Endothelial cell of umbilical vein (primary cell): ENCODE results near the gene PSMC4. TPM values are rescaled to one million over a fixed set of nuclear protein-coding genes. Genes with fewer than 3 reads are reported as not detected.

Experiments
- BruUV-seq: library from RNA; stranded (reverse); fragments of 400-500 nt; replicated peaks from 2 replicates; lab custom pipeline; 2021; lab: Mats Ljungman, UMichigan
- CTCF ChIA-PET: fragments of 300-600, 350-600 bp; sonication (Branson Sonifier 250); formaldehyde crosslinking; loops from one replicate; lab custom pipeline; 2021; ENCODE audit warnings: antibody characterized with exemption, inconsistent platforms; lab: Charles Lee
- POLR2A ChIA-PET: fragments of 300-600, 350-600 bp; sonication (Branson Sonifier 250); formaldehyde crosslinking; loops from one replicate; lab custom pipeline; 2021; ENCODE audit warnings: antibody characterized with exemption, inconsistent platforms; lab: Charles Lee
- DNase-seq: peaks from one replicate; pipeline ENCODE4 v3.0.0-alpha.2; 2011; ENCODE audit warnings: low read depth, low spot score
- FAIRE-seq: peaks from 2 replicates; lab custom pipeline; 2011; peaks lifted over from hg19 to GRCh38; lab: Jason Lieb, UNC
- H2AFZ ChIP-seq: 2 replicates; pipeline ENCODE4 v1.6.0; 2012; ENCODE audit warnings: low read depth, low read length, control low read depth, inconsistent platforms
- H3K27ac ChIP-seq: 2 replicates; pipeline ENCODE4 v1.5.1; 2011; ENCODE audit warnings: low read depth, mild to moderate bottlenecking, control low read depth, low read length, moderate library complexity; ENCODE audit not compliant: insufficient read depth
- H3K27me3 ChIP-seq, 2 experiments: 2 replicates each; pipeline versions ENCODE4 v1.6.0 to v1.6.1; 2011; ENCODE audit warnings: low read length in 2 of 2, mixed read lengths in 1 of 2; ENCODE audit not compliant: control insufficient read depth in 2 of 2, insufficient read depth in 2 of 2
- H3K36me3 ChIP-seq, 2 experiments: 2 replicates in 1 of 2; 3 replicates in 1 of 2; pipeline ENCODE4 v1.5.1; 2011; ENCODE audit warnings: low read length in 2 of 2, mild to moderate bottlenecking in 1 of 2, moderate library complexity in 1 of 2; ENCODE audit not compliant: control insufficient read depth in 2 of 2, insufficient read depth in 2 of 2; ENCODE audit errors: extremely low read depth in 1 of 2
- H3K4me1 ChIP-seq: 3 replicates; pipeline ENCODE4 v1.5.1; 2011; ENCODE audit warnings: mild to moderate bottlenecking, low read length; ENCODE audit not compliant: control insufficient read depth, insufficient read depth; ENCODE audit errors: extremely low read depth
- H3K4me2 ChIP-seq: 2 replicates; pipeline ENCODE4 v1.6.1; 2011; ENCODE audit warnings: low read length, control low read depth, mixed read lengths; ENCODE audit not compliant: insufficient read depth
- H3K4me3 ChIP-seq, 3 experiments: fragments of 200-600 bp in 1 of 3; sonication (generic), shearing (Covaris generic) in 1 of 3; replicated peaks in 1 of 3; 2 replicates each; pipeline ENCODE4 v1.5.1; 2011 to 2016; ENCODE audit warnings: control low read depth in 3 of 3, low read length in 3 of 3, mild to moderate bottlenecking in 2 of 3, inconsistent platforms in 1 of 3, low read depth in 1 of 3, moderate library complexity in 1 of 3; ENCODE audit not compliant: insufficient read depth in 1 of 3
- H3K79me2 ChIP-seq: 2 replicates; pipeline ENCODE4 v1.6.0; 2012; ENCODE audit warnings: low read length, inconsistent platforms; ENCODE audit not compliant: control insufficient read depth, insufficient read depth
- H3K9ac ChIP-seq: replicated peaks from 2 replicates; pipeline ENCODE3; 2011; ENCODE audit warnings: low read length, control low read depth; ENCODE audit not compliant: insufficient read depth; ENCODE audit errors: extremely low read depth
- H3K9me1 ChIP-seq: replicated peaks from 3 replicates; pipeline ENCODE4 v1.6.0; 2011; ENCODE audit warnings: mild to moderate bottlenecking, low read length; ENCODE audit not compliant: control insufficient read depth, insufficient read depth; ENCODE audit errors: extremely low read depth
- H3K9me3 ChIP-seq: replicated peaks from 2 replicates; pipeline ENCODE4 v1.5.1; 2012; ENCODE audit warnings: low read length, inconsistent platforms; ENCODE audit not compliant: control insufficient read depth, insufficient read depth
- H4K20me1 ChIP-seq: replicated peaks from 2 replicates; pipeline ENCODE3; 2011; ENCODE audit warnings: mild to moderate bottlenecking, low read length; ENCODE audit not compliant: control insufficient read depth, insufficient read depth; ENCODE audit errors: extremely low read depth
- CTCF ChIP-seq, 2 donors: IDR thresholded peaks; 1 replicate in 1 of 2; 2 replicates in 1 of 2; pipeline ENCODE4 v1.5.1; 2011; ENCODE audit warnings: low read length in 2 of 2, mild to moderate bottlenecking in 2 of 2, moderate library complexity in 2 of 2, control low read depth in 1 of 2, inconsistent platforms in 1 of 2, low read depth in 1 of 2; ENCODE audit not compliant: insufficient read depth in 1 of 2; ENCODE audit errors: extremely low read depth in 1 of 2
- EZH2 ChIP-seq: IDR thresholded peaks from 2 replicates; pipeline ENCODE4 v1.6.1; 2012; ENCODE audit warnings: borderline replicate concordance, low read depth, mild to moderate bottlenecking, moderate library complexity, low read length, inconsistent platforms; ENCODE audit not compliant: severe bottlenecking
- FOS ChIP-seq: IDR thresholded peaks from 2 replicates; pipeline ENCODE4 v1.6.1; 2011; ENCODE audit warnings: mild to moderate bottlenecking, low read length, moderate library complexity, borderline replicate concordance; ENCODE audit not compliant: insufficient read depth
- GATA2 ChIP-seq: IDR thresholded peaks from 2 replicates; pipeline ENCODE4 v1.7.0; 2011; ENCODE audit warnings: low read depth, mild to moderate bottlenecking, moderate library complexity, mixed read lengths, low read length; ENCODE audit not compliant: insufficient read length, insufficient read depth
- JUN ChIP-seq: IDR thresholded peaks from 2 replicates; pipeline ENCODE4 v1.6.1; 2011; ENCODE audit warnings: borderline replicate concordance, low read depth; ENCODE audit not compliant: insufficient read length, insufficient read depth
- MAX ChIP-seq: IDR thresholded peaks from 2 replicates; pipeline ENCODE4 v1.6.1; 2011; ENCODE audit not compliant: insufficient read depth, insufficient read length
- MYC ChIP-seq: IDR thresholded peaks from one replicate; pipeline ENCODE4 v1.6.1; 2011; ENCODE audit warnings: mild to moderate bottlenecking, low read depth, low read length
- POLR2A ChIP-seq: IDR thresholded peaks from 2 replicates; pipeline ENCODE4 v1.6.1; 2012; ENCODE audit warnings: low read depth, mild to moderate bottlenecking, control low read depth, low read length
- POLR2AphosphoS5 ChIP-seq: IDR thresholded peaks from 2 replicates; pipeline ENCODE4 v1.6.1; 2012; ENCODE audit warnings: low read depth, mild to moderate bottlenecking, control low read depth, low read length, moderate library complexity; ENCODE audit not compliant: insufficient read depth
- dilution Hi-C: fragments of 300-500 bp; cut with MboI; formaldehyde crosslinking; loops from one replicate; pipeline ENCODE4 v1.15.0; 2019; ENCODE audit warnings: low sequenced_read_pairs; ENCODE audit not compliant: extremely low pct_ligation_motif_present
- intact Hi-C: fragments of 100-400 bp; cut with micrococcal nuclease; formaldehyde crosslinking; loops from one replicate; pipeline ENCODE4 v1.10.0; 2022
- polyA plus RNA-seq, 4 experiments: library from polyadenylated mRNA; depleted of rRNA in 3 of 4; stranded (reverse) in 3 of 4; unstranded in 1 of 4; fragments of >200 nt; gene quantifications; 2 replicates each; pipeline versions ENCODE4 v1.2.1 to v1.2.3, GENCODE V29; 2011 to 2012; ENCODE audit warnings: missing spikeins in 1 of 4
- total RNA-seq: library from RNA; stranded (reverse); gene quantifications from 2 replicates; pipeline ENCODE4 v1.2.3, GENCODE V29; 2021

The PSMC4 gene
- total and polyA plus RNA-seq, 2 donors (not counting 3 experiments of a cell fraction or from before 2014, with no cell fraction given), result 110 to 114 TPM

DNA sequence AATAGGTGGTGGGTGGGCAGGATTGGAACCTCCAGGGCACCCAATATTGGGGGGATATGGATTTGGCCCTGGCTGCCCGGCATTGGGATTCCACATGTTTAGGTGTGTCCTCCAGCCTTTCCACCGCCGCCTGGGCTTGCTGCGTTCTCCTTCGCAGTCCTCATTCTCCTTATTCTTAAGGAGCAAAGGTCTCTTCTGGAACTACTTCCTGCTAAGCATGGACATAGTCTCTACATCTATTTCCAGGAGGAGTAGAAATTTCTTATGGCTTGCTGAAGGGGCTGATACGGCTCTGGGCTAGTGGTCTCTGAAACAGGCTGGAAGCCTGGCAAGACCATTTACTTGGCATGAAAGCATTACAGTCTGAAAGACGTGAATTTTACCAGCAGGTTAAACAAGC is 27.4 kb upstream of the PSMC4 start:
- Histone ChIP-seq H3K27me3 (peaks cover 2% of the 10 kb centered on the region in 2 experiments), H3K4me3 (no peak overlapping the region), H3K4me1 (peaks cover 12% of the 10 kb centered on the region), H4K20me1 (no peaks in the 10 kb centered on the region), H3K9me3 (no peaks in the 10 kb centered on the region), H3K27ac (no peak overlapping the region), H3K9ac (no peak overlapping the region), H2AFZ (no peak overlapping the region), H3K4me2 (no peak overlapping the region), H3K36me3 (no peaks in the 10 kb centered on the region), H3K9me1 (no peaks in the 10 kb centered on the region), H3K79me2 (no peaks in the 10 kb centered on the region)
- TF ChIP-seq JUN (no peak), MYC (no peak), EZH2 (no peak), CTCF (IDR thresholded peaks at IDR 0.05; ENCODE audit: extremely low read depth in 1 of 2, insufficient read depth in 1 of 2, low read depth in 1 of 2, low read length in 2 of 2) (no peak), FOS (no peak), GATA2 (no peak), POLR2AphosphoS5 (no peak), POLR2A (no peak), MAX (no peak)
- ChIA-PET POLR2A (no interaction called here), CTCF (interaction anchor here (2.4 kb wide), 1 partner anchor 27 kb away, joined by 15 read pairs; the partner anchor contains the start of gene PSMC4)
- dilution Hi-C loops, result no loop called here
- intact Hi-C loops, result no loop called here
- FAIRE-seq, result no peak
- DNase-seq, result no peak
- no TSS peak for BruUV-seq
